22Rv1 (cell line): ENCODE results near the gene CLN3.
A peak's percentile ranks its signal among the peaks of the same experiment; 100 is the strongest.
"Not testable (repeated sequence)": the region's sequence is repeated elsewhere in the genome, so short reads cannot be mapped to it uniquely, and the experiment has no call there.

ENCODE experiments used
- H3K27ac ChIP-seq: fragments of 450-650 bp; 2 replicates; pipeline ENCODE4 v1.5.1; 2017
- CTCF ChIP-seq: fragments of 450-650 bp; IDR thresholded peaks from 2 replicates; pipeline ENCODE4 v1.5.1; 2017; ENCODE audit warnings: mild to moderate bottlenecking
- ZFX ChIP-seq: fragments of 450-650 bp; IDR thresholded peaks from 2 replicates; pipeline ENCODE4 v1.6.1; 2017; ENCODE audit warnings: antibody characterized with exemption, borderline replicate concordance

Gene CLN3

GRCh38 chr16:28495795-28496749 is 4.2 kb upstream of the CLN3 start:
- no peak overlapping the region for H3K27ac ChIP-seq
- no peak for TF ChIP-seq CTCF
- TF ChIP-seq ZFX, result no peak

- TF ChIP-seq CTCF (no peak), ZFX (no peak)
- H3K27ac ChIP-seq, result no peak overlapping the region
These were observed 3.4 kb upstream of the CLN3 start for GRCh38 chr16:28495098-28495793.

GRCh38 chr16:28494121-28494851 is 2.4 kb upstream of the CLN3 start, which contains the start of gene APOBR:
APOBR (plus strand) TSS chr16:28494643; CDS start chr16:28494682, 39 bp downstream.
- TF ChIP-seq ZFX (no peak), CTCF (no peak)
- H3K27ac ChIP-seq, result no peak within 1 kb of the TSS

- peak overlapping the region; percentile 85 for H3K27ac ChIP-seq
- no peak for TF ChIP-seq ZFX
- TF ChIP-seq CTCF, result no peak
These were observed 637 bp upstream of the CLN3 start for GRCh38 chr16:28492511-28492910.

GRCh38 chr16:28491230-28491969 is 474 bp downstream of the CLN3 start:
- H3K27ac ChIP-seq, result peak overlapping the region; percentile 85
- TF ChIP-seq ZFX (no peak), CTCF (peak; percentile 44)

- no peak for TF ChIP-seq CTCF
- no peak overlapping the region for H3K27ac ChIP-seq
These were observed 5.6 kb downstream of the CLN3 start for GRCh38 chr16:28486266-28486665.

GRCh38 chr16:28483361-28483760 is 8.5 kb downstream of the CLN3 start:
- not testable (repeated sequence) for H3K27ac ChIP-seq
